ENCODE data around the gene NT5C1B. TPM values are rescaled to one million over a fixed set of nuclear protein-coding genes. Genes with fewer than 3 reads are reported as not detected.

The NT5C1B gene
- total and polyA plus RNA-seq, 2 donors from 2014 or later, result not detected

DNA sequence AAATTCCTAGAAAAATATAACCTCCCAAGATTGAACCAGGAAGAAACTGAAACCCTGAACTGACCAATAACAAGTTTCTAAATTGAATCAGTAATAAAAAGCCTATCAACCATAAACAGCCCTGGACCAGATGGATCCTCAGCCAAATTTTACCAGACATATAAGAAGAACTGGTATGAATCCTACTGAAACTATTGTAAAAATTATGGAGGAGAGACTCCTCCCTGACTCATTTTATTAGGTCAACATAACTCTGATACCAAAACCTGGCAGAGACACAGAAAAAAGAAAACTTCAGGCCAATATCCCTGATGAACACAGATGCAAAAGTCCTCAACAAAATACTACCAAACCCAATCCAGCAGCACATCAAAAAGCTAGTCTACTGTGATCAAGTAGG is 11.3 kb downstream of the NT5C1B start:
- no peak for DNase-seq
- Histone ChIP-seq H3K4me3 (ENCODE audit: low read length in 3 of 3) (no peak overlapping the region), H3K9ac (ENCODE audit: low read length in 3 of 3) (no peak overlapping the region), H3K27me3 (ENCODE audit: control insufficient read depth, insufficient read depth, low read length) (no peaks in the 10 kb centered on the region), H3K4me1 (ENCODE audit: control insufficient read depth in 2 of 3, insufficient read depth in 2 of 3, low read depth in 1 of 3, low read length in 3 of 3) (no peaks in the 10 kb centered on the region), H3K36me3 (ENCODE audit: control insufficient read depth in 2 of 3, insufficient read depth in 3 of 3, low read length in 3 of 3) (no peaks in the 10 kb centered on the region), H3K27ac (ENCODE audit: low read depth in 2 of 2, low read length in 2 of 2) (no peak overlapping the region), H3K9me3 (ENCODE audit: control insufficient read depth in 2 of 3, insufficient read depth in 1 of 3, low read length in 3 of 3) (peaks cover 0 to 7% (median 0%) of the 10 kb centered on the region in 3 donors)
- intact Hi-C loops (cut with DNase I), result no loop called here
- FAIRE-seq, result no peak
- TF ChIP-seq, protein P1, sequence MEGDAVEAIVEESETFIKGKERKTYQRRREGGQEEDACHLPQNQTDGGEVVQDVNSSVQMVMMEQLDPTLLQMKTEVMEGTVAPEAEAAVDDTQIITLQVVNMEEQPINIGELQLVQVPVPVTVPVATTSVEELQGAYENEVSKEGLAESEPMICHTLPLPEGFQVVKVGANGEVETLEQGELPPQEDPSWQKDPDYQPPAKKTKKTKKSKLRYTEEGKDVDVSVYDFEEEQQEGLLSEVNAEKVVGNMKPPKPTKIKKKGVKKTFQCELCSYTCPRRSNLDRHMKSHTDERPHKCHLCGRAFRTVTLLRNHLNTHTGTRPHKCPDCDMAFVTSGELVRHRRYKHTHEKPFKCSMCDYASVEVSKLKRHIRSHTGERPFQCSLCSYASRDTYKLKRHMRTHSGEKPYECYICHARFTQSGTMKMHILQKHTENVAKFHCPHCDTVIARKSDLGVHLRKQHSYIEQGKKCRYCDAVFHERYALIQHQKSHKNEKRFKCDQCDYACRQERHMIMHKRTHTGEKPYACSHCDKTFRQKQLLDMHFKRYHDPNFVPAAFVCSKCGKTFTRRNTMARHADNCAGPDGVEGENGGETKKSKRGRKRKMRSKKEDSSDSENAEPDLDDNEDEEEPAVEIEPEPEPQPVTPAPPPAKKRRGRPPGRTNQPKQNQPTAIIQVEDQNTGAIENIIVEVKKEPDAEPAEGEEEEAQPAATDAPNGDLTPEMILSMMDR (IDR thresholded peaks at IDR 0.05; ENCODE audit: borderline replicate concordance, extremely low read depth, insufficient read depth), result no peak

DNA sequence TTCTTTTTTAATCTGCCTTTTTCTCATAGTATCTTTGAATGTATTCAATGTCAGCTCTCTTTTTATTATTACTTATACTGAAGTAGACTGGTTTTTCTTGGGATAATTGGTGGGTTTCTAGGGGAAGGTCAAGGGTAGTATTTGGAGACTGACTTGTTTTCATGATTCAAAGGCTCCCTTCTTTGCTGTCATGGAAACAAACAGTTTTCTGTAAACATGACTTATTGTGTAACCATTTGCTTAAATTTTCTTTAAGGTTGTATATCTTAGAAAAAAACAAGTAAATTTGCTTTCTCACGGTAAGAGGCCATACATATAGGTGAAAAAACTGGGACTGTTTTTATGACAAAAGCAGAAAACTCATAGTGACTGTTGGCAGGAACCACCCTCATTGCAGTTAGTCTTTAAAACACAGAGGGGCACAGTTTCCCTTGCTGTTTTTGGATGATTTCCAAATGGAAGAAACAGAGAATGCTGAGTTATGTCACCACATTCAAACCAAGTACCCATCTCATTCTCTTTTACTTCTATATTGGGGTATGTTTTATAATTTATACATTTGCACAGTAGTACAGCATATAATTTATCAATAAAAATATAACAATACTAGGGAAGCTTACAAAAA is 23.1 kb downstream of the NT5C1B start:
- intact Hi-C loops (cut with DNase I), result no loop called here
- FAIRE-seq (no peak), DNase-seq (no peak)
- H3K9ac ChIP-seq (ENCODE audit: low read length in 3 of 3), result no peak overlapping the region
- no peak overlapping the region for H3K27ac ChIP-seq (ENCODE audit: low read depth in 2 of 2, low read length in 2 of 2)
- peaks cover 0 to 3% (median 0%) of the 10 kb centered on the region in 3 donors for H3K36me3 ChIP-seq (ENCODE audit: control insufficient read depth in 2 of 3, insufficient read depth in 3 of 3, low read length in 3 of 3)
- no peaks in the 10 kb centered on the region for H3K27me3 ChIP-seq (ENCODE audit: control insufficient read depth, insufficient read depth, low read length)
- TF ChIP-seq, protein P1 (IDR thresholded peaks at IDR 0.05; ENCODE audit: borderline replicate concordance, extremely low read depth, insufficient read depth), result no peak
- no peaks in the 10 kb centered on the region for H3K9me3 ChIP-seq (ENCODE audit: control insufficient read depth in 2 of 3, insufficient read depth in 1 of 3, low read length in 3 of 3)
- H3K4me3 ChIP-seq (ENCODE audit: low read length in 3 of 3), result no peak overlapping the region
- H3K4me1 ChIP-seq (ENCODE audit: control insufficient read depth in 2 of 3, insufficient read depth in 2 of 3, low read depth in 1 of 3, low read length in 3 of 3), result no peaks in the 10 kb centered on the region

DNA sequence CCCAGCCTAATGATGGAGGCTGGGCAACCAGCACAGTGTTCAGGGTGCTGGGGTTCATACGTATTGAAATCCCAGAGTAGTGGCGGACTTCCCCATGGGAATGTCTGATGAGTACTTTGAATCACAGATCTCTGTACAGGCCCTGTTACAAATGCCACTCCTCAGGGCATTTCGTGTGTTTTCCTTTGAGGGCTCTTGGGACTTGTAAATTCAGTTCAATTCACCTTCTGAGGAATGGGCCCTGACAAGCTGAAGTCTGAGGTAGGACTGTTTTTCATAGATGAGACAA is 28.6 kb downstream of the NT5C1B start:
- H3K36me3 ChIP-seq (ENCODE audit: control insufficient read depth in 2 of 3, insufficient read depth in 3 of 3, low read length in 3 of 3), result peaks cover 0 to 6% (median 0%) of the 10 kb centered on the region in 3 donors
- H3K27me3 ChIP-seq (ENCODE audit: control insufficient read depth, insufficient read depth, low read length), result no peaks in the 10 kb centered on the region
- H3K4me3 ChIP-seq (ENCODE audit: low read length in 3 of 3), result peak overlapping the region; percentile 82 to 91 (median 82)
- TF ChIP-seq, protein P1 (IDR thresholded peaks at IDR 0.05; ENCODE audit: borderline replicate concordance, extremely low read depth, insufficient read depth), result no peak
- peak; percentile 61 for FAIRE-seq
- H3K27ac ChIP-seq (ENCODE audit: low read depth in 2 of 2, low read length in 2 of 2), result peak overlapping the region; percentile 93 to 94
- H3K9me3 ChIP-seq (ENCODE audit: control insufficient read depth in 2 of 3, insufficient read depth in 1 of 3, low read length in 3 of 3), result no peaks in the 10 kb centered on the region
- no peak for DNase-seq
- H3K4me1 ChIP-seq (ENCODE audit: control insufficient read depth in 2 of 3, insufficient read depth in 2 of 3, low read depth in 1 of 3, low read length in 3 of 3), result peaks cover 0 to 10% (median 6%) of the 10 kb centered on the region in 3 donors
- H3K9ac ChIP-seq (ENCODE audit: low read length in 3 of 3), result peak overlapping the region; percentile 33 to 87 (median 76)
- intact Hi-C loops (cut with DNase I), result no loop called here

All from kidney (tissue), 14 donors.